Right renal pelvis (tissue), 4 donors: Measurements from ENCODE around the gene GAK. TPM values are rescaled to one million over a fixed set of nuclear protein-coding genes. Genes with fewer than 3 reads are reported as not detected.
"Not testable (repeated sequence)": the region's sequence is repeated elsewhere in the genome, so short reads cannot be mapped to it uniquely, and the experiment has no call there.

Source experiments
- DNase-seq, 4 donors: peaks; one replicate each; pipeline ENCODE4 v3.0.0-alpha.2; 2013; ENCODE audit warnings: low read depth in 4 of 4, low spot score in 3 of 4, missing footprints in 1 of 4
- polyA plus RNA-seq, 4 donors: library from polyadenylated mRNA; unstranded; fragments of 120-200 nt; gene quantifications; one replicate each; pipeline ENCODE4 v1.2.1, GENCODE V29; 2013; ENCODE audit not compliant: insufficient read length in 4 of 4

GAK gene
- polyA plus RNA-seq, result 10 to 100 TPM; 52.1 to 71.6 (median 58.7) TPM

- peak; percentile 86 to 97 (median 92) for DNase-seq
These were observed at the start of gene GAK, which contains the start of gene TMEM175 for GRCh38 chr4:931960-932712. GAK (minus strand) TSS chr4:932316; CDS start chr4:932187, 129 bp downstream. TMEM175 (plus strand) TSS chr4:932460; CDS start chr4:947740, 15,280 bp downstream.

GRCh38 chr4:978957-979701 lies 47.0 kb upstream of the GAK start:
- DNase-seq, result no peak

GRCh38 chr4:976016-976415 lies 43.9 kb upstream of the GAK start:
- not testable (repeated sequence) for DNase-seq

GRCh38 chr4:974668-975067 lies 42.6 kb upstream of the GAK start:
- no peak for DNase-seq

GRCh38 chr4:973431-974397 lies 41.6 kb upstream of the GAK start, which contains the start of gene DGKQ:
DGKQ (minus strand) TSS chr4:973569; CDS start chr4:973482, 87 bp downstream.
- DNase-seq, result peak in 2 of 4 donors; percentile 56 to 60

- no peak for DNase-seq
These were observed 40.7 kb upstream of the GAK start for GRCh38 chr4:972651-973424.

- no peak for DNase-seq
These were observed 39.8 kb upstream of the GAK start for GRCh38 chr4:971666-972500.

- no peak for DNase-seq
These were observed 38.9 kb upstream of the GAK start for GRCh38 chr4:970854-971520.

GRCh38 chr4:970046-970745 lies 38.1 kb upstream of the GAK start:
- DNase-seq, result no peak

GRCh38 chr4:968621-969394 lies 36.7 kb upstream of the GAK start:
- DNase-seq, result no peak

- no peak for DNase-seq
These were observed 36.1 kb upstream of the GAK start for GRCh38 chr4:968221-968620.

GRCh38 chr4:967113-968104 lies 35.3 kb upstream of the GAK start:
- no peak for DNase-seq

- no peak for DNase-seq
These were observed 34.4 kb upstream of the GAK start for GRCh38 chr4:966266-967112.

- no peak for DNase-seq
These were observed 33.6 kb upstream of the GAK start for GRCh38 chr4:965766-966134.
